Activated CD4-positive, alpha-beta T cell treated with anti-CD3 and anti-CD28 coated beads, Interleukin-2, amount 50 U/mL, for 48 hours (primary cell): ENCODE results near the gene RNLS.

ENCODE experiments used
- DNase-seq, 2 experiments: peaks; one replicate each; pipeline ENCODE4 v3.0.0-alpha.2; 2020

RNLS gene

GRCh38 chr10:88473989-88474883, 108.9 kb downstream of the RNLS start:
- no peak for DNase-seq

DNA sequence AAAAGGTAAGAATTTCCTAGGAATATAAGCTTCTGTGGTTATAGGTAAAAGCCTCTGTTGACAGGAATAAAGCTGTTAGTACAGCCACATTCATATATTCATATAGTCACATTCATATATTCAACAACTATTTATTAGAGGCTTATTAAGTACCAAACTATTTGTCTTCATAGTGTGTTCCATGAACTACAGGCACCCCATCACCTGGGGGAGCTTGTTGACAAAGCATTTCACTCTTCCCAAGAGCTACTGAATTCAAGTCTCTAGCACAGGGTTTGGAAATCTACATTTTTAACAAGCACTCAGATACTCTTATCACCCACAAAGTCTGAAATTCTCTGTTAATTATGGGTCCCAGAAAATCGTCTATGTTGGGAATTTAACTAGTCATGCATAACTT, 110.6 kb downstream of the RNLS start:
- no peak for DNase-seq

DNA sequence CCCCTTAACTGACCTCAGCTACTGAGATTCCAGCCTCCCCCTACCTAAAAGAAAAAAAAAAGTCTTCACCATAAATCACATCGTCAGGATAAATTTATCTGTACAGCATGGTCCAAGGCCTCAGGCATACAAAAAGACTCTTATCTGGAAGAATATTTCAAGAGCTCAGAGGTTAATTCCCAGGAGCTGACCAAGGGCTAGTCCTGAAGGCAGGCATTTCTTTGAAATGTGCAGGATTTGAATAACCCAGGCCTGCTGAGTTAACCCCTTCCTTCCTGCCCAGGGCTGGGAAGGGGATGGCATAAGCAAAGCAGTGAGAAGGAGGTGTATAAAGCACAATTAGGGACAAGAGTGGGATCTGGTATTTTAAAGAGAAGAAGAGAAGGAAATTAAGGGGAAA, 111.2 kb downstream of the RNLS start:
- no peak for DNase-seq

DNA sequence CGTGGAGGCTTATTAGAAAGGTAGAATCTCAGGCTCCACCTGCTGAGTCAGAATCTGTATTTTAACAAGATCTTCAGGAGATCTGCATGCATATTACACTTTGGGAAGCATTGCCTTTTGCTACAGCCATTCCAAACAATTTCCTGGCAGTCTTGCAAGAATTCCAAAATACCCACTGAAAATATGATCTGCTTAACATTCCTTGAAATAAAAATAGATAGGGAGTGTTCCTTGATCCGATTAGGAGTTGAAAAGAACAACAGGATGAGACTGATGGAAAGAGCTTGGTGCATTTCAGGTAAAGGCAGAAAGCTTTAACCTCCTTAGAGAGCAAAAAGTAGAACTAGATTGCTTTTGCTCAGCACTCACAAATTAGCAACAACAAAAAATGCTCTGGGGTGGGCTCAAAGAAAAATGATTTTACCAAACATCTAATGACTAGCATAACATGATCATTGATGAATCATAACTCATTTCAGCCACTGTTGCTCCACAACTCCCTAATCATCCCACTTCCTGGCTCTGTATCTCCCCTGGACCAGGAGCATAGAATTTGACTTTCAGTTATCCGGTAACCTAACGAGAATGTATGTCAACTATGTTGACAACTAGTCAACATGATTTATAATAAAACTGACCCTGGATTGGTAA, 115.2 kb downstream of the RNLS start:
- DNase-seq = no peak

GRCh38 chr10:88466786-88467185, 116.3 kb downstream of the RNLS start:
- no peak for DNase-seq

GRCh38 chr10:88465765-88466164, 117.4 kb downstream of the RNLS start:
- DNase-seq = no peak

DNA sequence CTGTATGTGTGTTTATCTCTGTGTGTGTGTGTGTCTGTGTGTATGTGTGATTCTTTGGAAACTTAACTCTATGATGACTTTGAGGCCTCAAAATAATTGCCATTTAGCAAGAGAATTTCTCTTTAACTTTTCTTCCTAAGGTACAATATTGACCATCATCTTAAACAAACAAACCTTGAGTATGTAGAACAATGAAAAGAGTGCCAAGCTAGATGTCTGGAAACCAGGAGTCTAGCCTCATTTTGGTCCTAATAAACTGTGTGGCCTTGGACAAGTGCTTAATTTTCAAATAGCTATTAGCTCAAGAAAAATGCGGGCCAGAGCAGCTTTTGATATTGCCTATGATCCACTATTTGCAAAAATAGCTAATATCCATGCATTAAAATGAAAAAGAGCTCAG, 119.3 kb downstream of the RNLS start:
- DNase-seq = no peak

GRCh38 chr10:88461426-88461825, 121.7 kb downstream of the RNLS start:
- no peak for DNase-seq

DNA sequence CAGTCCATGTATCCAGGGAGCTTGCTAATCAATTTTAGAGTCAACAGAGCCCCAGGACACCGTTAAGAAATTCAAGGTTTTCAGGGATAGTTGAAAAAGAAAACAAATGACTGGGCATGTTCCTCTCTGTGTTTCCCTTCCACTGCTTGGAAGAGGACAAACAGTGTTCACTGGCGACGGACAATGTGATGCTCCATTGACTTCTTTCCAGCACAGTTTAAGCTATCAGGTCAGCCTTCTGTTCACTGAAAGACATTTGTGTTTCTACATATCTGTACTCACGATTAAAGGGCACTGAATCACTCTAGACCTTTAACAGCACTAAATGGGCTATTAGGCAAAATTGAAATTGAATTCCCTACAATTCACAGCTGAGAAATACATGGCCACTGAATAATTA, 123.6 kb downstream of the RNLS start:
- DNase-seq = no peak

GRCh38 chr10:88458209-88458608, 124.9 kb downstream of the RNLS start:
- DNase-seq = no peak

DNA sequence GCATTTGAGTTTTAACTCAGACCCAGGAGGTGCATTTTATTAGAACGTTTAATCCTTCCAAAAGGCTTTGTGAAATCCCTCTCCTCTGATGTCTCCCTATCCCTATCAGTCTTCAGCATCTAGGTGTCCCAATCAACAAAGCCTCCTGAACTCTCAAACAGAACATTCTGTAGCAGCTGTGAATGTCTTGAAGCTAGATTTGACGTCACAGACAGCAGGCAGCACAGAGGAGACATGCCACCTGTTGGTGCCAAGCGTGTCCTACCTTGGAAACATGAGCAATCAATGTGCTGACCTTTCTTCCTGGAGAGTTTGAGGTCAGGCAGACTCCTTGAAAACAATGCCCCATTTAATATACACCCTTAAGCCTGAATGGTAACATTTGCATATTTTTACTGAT, 125.5 kb downstream of the RNLS start:
- DNase-seq = no peak

DNA sequence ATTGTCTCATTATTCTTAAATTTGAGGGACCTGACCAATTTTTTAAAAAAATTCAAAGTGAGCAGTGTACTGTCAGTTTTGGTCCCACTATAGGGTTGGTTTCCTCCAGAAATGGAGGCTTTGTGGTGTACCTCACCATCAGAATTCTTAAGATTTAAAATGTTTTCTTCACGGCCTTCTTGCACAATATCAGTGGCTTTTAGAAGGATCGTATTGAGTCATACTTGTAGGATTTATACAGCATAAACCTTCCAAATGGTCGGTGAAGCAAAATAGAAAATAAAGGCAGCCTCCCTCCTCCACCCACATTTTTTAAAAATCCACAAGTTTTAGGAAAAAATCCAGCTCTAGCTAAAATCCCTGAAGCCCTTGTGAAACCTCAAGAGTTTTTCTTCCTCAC, 126.4 kb downstream of the RNLS start:
- no peak for DNase-seq

- DNase-seq = no peak
Measured at GRCh38 chr10:88455831-88456230, 127.3 kb downstream of the RNLS start.

DNA sequence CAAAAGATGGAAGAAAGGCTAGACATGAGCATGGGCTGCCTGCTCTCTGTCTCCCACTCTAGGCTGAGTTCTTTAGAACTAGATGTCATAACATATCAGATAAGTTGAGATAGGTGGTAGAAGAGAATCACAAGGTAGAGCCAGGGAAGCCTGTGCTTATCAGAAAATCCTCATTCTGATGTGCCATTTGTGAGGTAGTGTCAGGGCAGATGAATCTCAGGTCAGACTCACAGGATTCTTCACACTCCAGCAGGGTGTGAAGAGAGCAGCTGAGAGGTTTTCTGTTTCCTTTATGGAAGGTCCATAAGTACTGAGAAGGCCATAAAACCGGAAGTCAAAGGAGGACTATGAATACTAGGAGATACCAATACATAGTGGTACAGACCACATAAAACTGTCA, 132.9 kb downstream of the RNLS start:
- DNase-seq = no peak

- DNase-seq = no peak
Measured at GRCh38 chr10:88442716-88443115, 140.4 kb downstream of the RNLS start.

GRCh38 chr10:88440541-88440940, 142.6 kb downstream of the RNLS start:
- DNase-seq = no peak

DNA sequence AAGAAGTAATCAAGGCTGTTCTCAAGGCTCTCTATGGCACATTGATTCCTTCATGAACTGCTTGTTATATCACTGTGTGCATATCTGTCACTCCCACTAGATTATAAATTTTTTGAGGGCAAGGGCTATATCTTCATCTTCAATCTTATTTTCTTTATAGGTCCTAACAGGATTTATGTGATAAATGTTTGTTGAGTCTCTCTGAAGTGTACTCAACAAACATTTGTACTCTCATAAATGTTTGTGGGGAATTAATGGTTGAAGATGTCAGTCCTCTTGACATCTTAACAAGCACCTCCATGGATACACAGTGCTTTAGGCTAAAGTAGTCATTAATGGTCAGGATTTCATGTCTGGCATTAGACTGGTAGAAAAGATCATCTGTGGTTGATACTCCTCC, 143.2 kb downstream of the RNLS start:
- no peak for DNase-seq

DNA sequence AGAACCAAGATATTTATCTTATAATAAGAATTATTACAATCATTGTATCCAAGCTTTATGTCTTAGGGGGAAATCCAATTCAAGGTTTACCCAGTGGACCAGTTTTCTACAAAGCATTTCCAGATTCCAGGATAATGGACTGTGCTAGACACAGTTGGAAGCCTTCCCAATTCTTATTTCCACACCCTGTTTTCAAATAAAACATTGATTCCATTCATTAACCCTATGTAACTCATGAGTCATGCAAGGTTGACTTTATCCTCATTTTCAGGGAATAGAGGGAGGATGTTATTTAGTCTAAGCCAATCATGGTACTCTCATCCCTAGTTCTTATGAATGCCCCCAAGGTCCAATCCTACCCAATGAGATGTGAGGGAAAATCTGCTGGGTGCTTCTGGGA, 145.7 kb downstream of the RNLS start:
- no peak for DNase-seq

DNA sequence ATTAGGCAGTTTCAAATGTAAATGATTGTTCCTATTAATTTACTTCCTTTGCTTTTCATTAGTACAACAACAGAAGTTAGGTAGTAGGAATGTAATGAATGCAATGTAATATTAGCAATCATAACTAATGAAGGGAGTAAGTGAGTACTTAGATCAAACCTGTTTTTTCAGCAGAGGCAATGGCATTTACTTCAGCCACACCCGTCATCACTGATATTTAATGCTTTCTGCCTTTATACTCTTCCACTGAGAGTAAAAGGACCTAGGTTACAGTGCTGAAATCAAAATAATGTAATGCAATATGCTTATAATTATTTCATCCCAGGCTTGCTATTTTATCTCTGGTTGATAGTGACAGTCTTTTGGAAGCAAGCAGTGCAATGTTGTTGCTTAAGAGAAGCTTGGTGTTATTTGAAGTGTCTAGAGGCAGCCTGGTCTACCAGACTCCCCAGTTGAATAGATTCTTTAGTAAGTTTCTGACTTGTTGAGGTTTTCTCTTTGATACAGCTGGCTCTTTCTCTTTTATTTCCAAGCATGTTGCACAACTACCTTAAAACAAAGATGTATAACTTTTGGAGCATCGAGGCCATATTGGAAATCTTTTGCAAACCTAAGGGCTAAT, 149.4 kb downstream of the RNLS start:
- no peak for DNase-seq

DNA sequence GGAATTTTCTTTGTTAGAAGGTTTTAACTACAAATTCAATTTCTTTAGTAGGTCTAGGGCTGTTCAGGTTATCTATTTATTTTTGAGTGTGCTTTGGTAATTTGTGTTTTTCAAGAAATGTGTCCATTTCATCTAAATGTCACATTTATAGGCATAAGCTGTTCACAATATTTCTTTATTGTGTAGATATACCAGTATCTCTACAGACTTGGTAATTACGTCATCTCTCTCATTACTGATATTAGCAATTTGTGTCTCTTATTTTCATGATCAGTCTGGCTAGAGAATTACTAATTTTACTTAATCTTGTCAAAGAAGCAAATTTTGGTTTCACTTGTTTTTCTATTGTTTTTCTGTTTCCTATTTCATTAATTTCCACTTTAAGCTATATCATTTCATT, 152.0 kb downstream of the RNLS start:
- DNase-seq = no peak

- DNase-seq = no peak
Measured at GRCh38 chr10:88428976-88429375, 154.1 kb downstream of the RNLS start.

GRCh38 chr10:88428442-88428841, 154.7 kb downstream of the RNLS start:
- DNase-seq = no peak

- no peak for DNase-seq
Measured at GRCh38 chr10:88427024-88427423, 156.1 kb downstream of the RNLS start.

- no peak for DNase-seq
Measured at GRCh38 chr10:88424881-88425280, 158.2 kb downstream of the RNLS start.
